T-cell (primary cell): ENCODE results near the gene EPS8L2. TPM values are rescaled to one million over a fixed set of nuclear protein-coding genes. Genes with fewer than 3 reads are reported as not detected.

Source experiments
- ATAC-seq, 4 experiments: fragments of 200-7000 bp in 3 of 4; fragments of 150-1000 bp in 1 of 4; cut with Tn5 transposase; replicated peaks in 1 of 4; 1 replicate in 3 of 4; 2 replicates in 1 of 4; pipeline ENCODE4 v1.10.0; 2021; ENCODE audit warnings: moderate library complexity in 3 of 4, mild to moderate bottlenecking in 2 of 4, moderate number of reproducible peaks in 1 of 4
- CTCF ChIA-PET, 2 donors: fragments of 300-600 bp; sonication (Branson Sonifier 250); formaldehyde crosslinking; loops; one replicate each; lab custom pipeline; 2022; ENCODE audit warnings: antibody characterized with exemption in 2 of 2; lab: Charles Lee
- POLR2A ChIA-PET, 2 donors: fragments of 300-600 bp; sonication (Branson Sonifier 250); formaldehyde crosslinking; loops; one replicate each; lab custom pipeline; 2022; ENCODE audit warnings: antibody characterized with exemption in 2 of 2; lab: Charles Lee
- DNase-seq, 35 experiments: peaks; one replicate each; pipeline versions ENCODE4 v3.0.0 to v3.0.0-alpha.2; 2013 to 2023
- H3K27ac ChIP-seq: one replicate; pipeline ENCODE4 v1.5.1; 2013; ENCODE audit warnings: low read length
- H3K27me3 ChIP-seq, 2 experiments: replicated peaks in 1 of 2; 1 replicate in 1 of 2; 2 replicates in 1 of 2; pipeline versions ENCODE4 v1.6.1 to v1.7.0; 2013; ENCODE audit warnings: low read length in 1 of 2, mixed read lengths in 1 of 2; ENCODE audit not compliant: control insufficient read depth in 2 of 2, insufficient read depth in 2 of 2; ENCODE audit errors: extremely low read depth in 1 of 2
- H3K36me3 ChIP-seq, 2 donors: 1 replicate in 1 of 2; 2 replicates in 1 of 2; pipeline versions ENCODE4 v1.6.1 to v1.7.0; 2013; ENCODE audit warnings: low read length in 1 of 2; ENCODE audit not compliant: control insufficient read depth in 2 of 2, insufficient read depth in 1 of 2; ENCODE audit errors: extremely low read depth in 1 of 2
- H3K4me1 ChIP-seq, 2 experiments: 1 replicate in 1 of 2; 2 replicates in 1 of 2; pipeline versions ENCODE4 v1.6.1 to v1.7.0; 2013; ENCODE audit warnings: low read length in 2 of 2, mixed read lengths in 1 of 2; ENCODE audit not compliant: insufficient read depth in 2 of 2, control insufficient read depth in 1 of 2; ENCODE audit errors: extremely low read depth in 1 of 2
- H3K4me3 ChIP-seq, 2 donors: 1 replicate in 1 of 2; 2 replicates in 1 of 2; pipeline versions ENCODE4 v1.5.1 to v1.7.0; 2013; ENCODE audit warnings: mild to moderate bottlenecking in 2 of 2, low read length in 1 of 2, moderate library complexity in 1 of 2; ENCODE audit not compliant: control insufficient read depth in 1 of 2; ENCODE audit errors: extremely low read depth in 1 of 2
- H3K9me3 ChIP-seq: 2 replicates; pipeline ENCODE4 v1.7.0; 2013
- H3K27ac Mint-ChIP-seq, 2 donors: one replicate each; pipeline ENCODE4 v1.8.0; 2020 to 2021; ENCODE audit warnings: mild to moderate bottlenecking in 2 of 2, mixed read lengths in 2 of 2
- H3K27me3 Mint-ChIP-seq, 2 donors: one replicate each; pipeline ENCODE4 v1.8.0; 2021 to 2022; ENCODE audit warnings: mixed read lengths in 2 of 2
- H3K36me3 Mint-ChIP-seq: one replicate; pipeline ENCODE4 v1.8.0; 2021; ENCODE audit warnings: mixed read lengths
- H3K4me1 Mint-ChIP-seq, 3 donors: one replicate each; pipeline ENCODE4 v1.8.0; 2020 to 2022; ENCODE audit warnings: mixed read lengths in 3 of 3, mild to moderate bottlenecking in 1 of 3
- H3K4me3 Mint-ChIP-seq, 3 donors: one replicate each; pipeline ENCODE4 v1.8.0; 2020 to 2022; ENCODE audit warnings: mild to moderate bottlenecking in 3 of 3, mixed read lengths in 3 of 3, moderate library complexity in 3 of 3
- H3K9me3 Mint-ChIP-seq, 3 donors: one replicate each; pipeline ENCODE4 v1.8.0; 2020 to 2022; ENCODE audit warnings: mixed read lengths in 3 of 3
- WGBS: methylation state at CpG from one replicate; pipeline ENCODE4 v1.1.5; 2013; ENCODE audit warnings: missing lambda C conversion rate; ENCODE audit not compliant: insufficient coverage; 5-methylcytosine and 5-hydroxymethylcytosine counted together
- total RNA-seq, 35 experiments: library from RNA in 6 of 35; stranded (reverse) in 6 of 35; fragments of 120-200 nt in 1 of 35; gene quantifications; one replicate each; pipeline versions ENCODE4 v1.2.1 to v1.2.4 and lab custom pipeline; 2013 to 2026

EPS8L2 gene
- total RNA-seq, 5 donors from 2014 or later (not counting 1 experiment from before 2014, with no cell fraction given): 7.5 to 18.5 (median 14.6) TPM

DNA sequence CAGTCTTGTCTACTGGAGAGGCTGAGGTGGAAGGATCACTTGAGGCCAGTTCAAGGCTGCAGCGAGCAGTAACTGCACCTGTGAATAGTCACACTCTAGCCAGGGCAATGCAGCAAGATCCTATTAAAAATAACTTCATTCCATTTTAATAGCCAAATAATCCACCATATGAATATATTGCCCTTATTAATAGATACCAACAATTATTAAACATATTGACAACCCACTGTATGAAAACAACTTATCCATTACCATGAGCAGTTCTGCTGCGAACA, 60.8 kb downstream of the EPS8L2 start:
- Histone ChIP-seq H3K27ac (no peak overlapping the region), H3K4me1 (peaks cover 0 to 5% of the 10 kb centered on the region in 2 experiments), H3K9me3 (no peaks in the 10 kb centered on the region), H3K4me3 (no peak overlapping the region), H3K36me3 (peaks cover 10 to 50% of the 10 kb centered on the region in 2 donors), H3K27me3 (no peaks in the 10 kb centered on the region)
- Mint-ChIP-seq H3K27ac (no peak overlapping the region), H3K9me3 (no peaks in the 10 kb centered on the region), H3K36me3 (peaks cover 7% of the 10 kb centered on the region), H3K27me3 (no peaks in the 10 kb centered on the region), H3K4me3 (no peak overlapping the region), H3K4me1 (peaks cover 0 to 2% (median 0%) of the 10 kb centered on the region in 3 donors)
- CTCF ChIA-PET: no interaction called here
- ATAC-seq (no peak), DNase-seq (no peak)
- POLR2A ChIA-PET: no interaction called here
- no CpG with 5 or more reads among the region's 2 CpGs for WGBS

GRCh38 chr11:767238-767637, 61.2 kb downstream of the EPS8L2 start:
- no peak overlapping the region for H3K4me3 ChIP-seq
- ATAC-seq: no peak
- peaks cover 6% of the 10 kb centered on the region for H3K36me3 Mint-ChIP-seq
- peaks cover 0 to 5% of the 10 kb centered on the region in 2 experiments for H3K4me1 ChIP-seq
- no peaks in the 10 kb centered on the region for H3K27me3 Mint-ChIP-seq
- WGBS: 98% methylated on average over 10 of the region's 11 CpGs
- ChIA-PET POLR2A (no interaction called here), CTCF (no interaction called here)
- H3K36me3 ChIP-seq: peaks cover 10 to 48% of the 10 kb centered on the region in 2 donors
- no peak overlapping the region for H3K27ac ChIP-seq
- H3K9me3 Mint-ChIP-seq: no peaks in the 10 kb centered on the region
- H3K4me1 Mint-ChIP-seq: peaks cover 0 to 2% (median 0%) of the 10 kb centered on the region in 3 donors
- H3K9me3 ChIP-seq: no peaks in the 10 kb centered on the region
- DNase-seq: no peak
- H3K27me3 ChIP-seq: no peaks in the 10 kb centered on the region
- no peak overlapping the region for H3K4me3 Mint-ChIP-seq
- no peak overlapping the region for H3K27ac Mint-ChIP-seq

GRCh38 chr11:769887-770641, 64.0 kb downstream of the EPS8L2 start:
- CTCF ChIA-PET: no interaction called here
- H3K27ac ChIP-seq: no peak overlapping the region
- no peak overlapping the region for H3K27ac Mint-ChIP-seq
- H3K36me3 ChIP-seq: peaks cover 7 to 32% of the 10 kb centered on the region in 2 donors
- H3K36me3 Mint-ChIP-seq: peaks cover 3% of the 10 kb centered on the region
- H3K27me3 ChIP-seq: no peaks in the 10 kb centered on the region
- POLR2A ChIA-PET: interaction anchor here in 1 of 2 donors (0.6 kb wide), 1 partner anchor 49 kb away, joined by 5 read pairs; the partner anchor contains the start of gene PNPLA2
- DNase-seq (no peak), ATAC-seq (no peak)
- 92% methylated on average over 19 of the region's 23 CpGs for WGBS
- no peaks in the 10 kb centered on the region for H3K9me3 ChIP-seq
- no peak overlapping the region for H3K4me3 ChIP-seq
- H3K4me1 ChIP-seq: peaks cover 0 to 5% of the 10 kb centered on the region in 2 experiments
- no peaks in the 10 kb centered on the region for H3K9me3 Mint-ChIP-seq
- no peak overlapping the region for H3K4me3 Mint-ChIP-seq
- no peaks in the 10 kb centered on the region for H3K27me3 Mint-ChIP-seq
- H3K4me1 Mint-ChIP-seq: peaks cover 4 to 6% (median 5%) of the 10 kb centered on the region in 3 donors

DNA sequence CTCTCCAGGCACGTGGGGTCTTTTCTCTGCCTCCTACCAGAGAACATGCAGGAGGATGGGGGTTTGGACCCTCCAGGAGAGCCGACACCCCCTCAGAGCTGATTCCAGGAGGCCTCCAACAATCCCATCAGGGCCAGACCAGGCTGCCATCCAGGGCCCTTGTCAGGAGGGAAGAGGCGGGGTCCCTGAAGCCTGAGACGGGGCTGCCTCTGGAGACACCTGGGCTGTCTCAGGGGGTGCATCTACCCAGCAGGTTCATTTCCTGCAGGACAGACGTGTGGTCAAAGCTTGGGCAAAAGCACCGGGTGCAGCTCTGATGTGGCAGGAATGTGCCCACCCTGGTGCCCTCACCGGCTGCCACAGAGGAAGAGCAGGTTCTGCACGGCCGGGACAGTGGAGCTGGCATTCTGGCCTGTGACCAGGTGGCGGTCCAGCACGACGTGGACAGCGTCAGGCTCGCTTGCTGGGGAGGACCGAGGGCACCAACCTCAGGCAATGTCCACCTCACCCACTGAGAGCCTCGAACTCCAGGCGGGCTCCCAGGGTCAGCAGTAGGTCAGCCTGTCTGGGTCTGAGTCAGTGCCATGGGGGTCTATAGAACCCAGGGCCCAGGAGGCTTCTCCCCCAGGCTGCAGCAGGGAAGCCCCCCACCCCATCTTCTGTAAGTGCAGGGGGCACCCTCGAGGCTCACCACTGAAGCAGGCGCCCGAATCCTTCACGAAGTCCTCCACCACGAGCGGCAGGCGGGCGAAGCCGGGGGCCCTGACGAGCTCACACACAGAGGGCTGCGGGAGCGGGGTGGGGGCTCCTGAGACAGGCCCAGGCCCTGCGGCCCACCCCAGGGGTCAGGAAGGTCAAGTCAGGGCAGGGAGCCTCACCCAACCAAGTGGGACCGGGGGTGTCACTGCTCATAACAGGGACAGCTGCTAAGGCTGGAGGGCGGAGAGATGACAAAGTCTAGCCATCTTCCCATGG, 64.9 kb downstream of the EPS8L2 start:
- Mint-ChIP-seq H3K4me3 (no peak overlapping the region), H3K9me3 (no peaks in the 10 kb centered on the region), H3K27me3 (no peaks in the 10 kb centered on the region), H3K36me3 (peaks cover 3% of the 10 kb centered on the region), H3K4me1 (peaks cover 7 to 13% (median 11%) of the 10 kb centered on the region in 3 donors), H3K27ac (no peak overlapping the region)
- DNase-seq: no peak
- ChIA-PET CTCF (no interaction called here), POLR2A (interaction anchor here in 1 of 2 donors (0.6 kb wide), 1 partner anchor 48 kb away, joined by 5 read pairs; the partner anchor contains the start of gene PNPLA2)
- peaks cover 7 to 30% of the 10 kb centered on the region in 2 donors for H3K36me3 ChIP-seq
- no peaks in the 10 kb centered on the region for H3K27me3 ChIP-seq
- ATAC-seq: no peak
- WGBS: 91% methylated on average over 22 of the region's 32 CpGs
- no peak overlapping the region for H3K27ac ChIP-seq
- H3K4me3 ChIP-seq: no peak overlapping the region
- H3K9me3 ChIP-seq: no peaks in the 10 kb centered on the region
- H3K4me1 ChIP-seq: peaks cover 0 to 10% of the 10 kb centered on the region in 2 experiments

DNA sequence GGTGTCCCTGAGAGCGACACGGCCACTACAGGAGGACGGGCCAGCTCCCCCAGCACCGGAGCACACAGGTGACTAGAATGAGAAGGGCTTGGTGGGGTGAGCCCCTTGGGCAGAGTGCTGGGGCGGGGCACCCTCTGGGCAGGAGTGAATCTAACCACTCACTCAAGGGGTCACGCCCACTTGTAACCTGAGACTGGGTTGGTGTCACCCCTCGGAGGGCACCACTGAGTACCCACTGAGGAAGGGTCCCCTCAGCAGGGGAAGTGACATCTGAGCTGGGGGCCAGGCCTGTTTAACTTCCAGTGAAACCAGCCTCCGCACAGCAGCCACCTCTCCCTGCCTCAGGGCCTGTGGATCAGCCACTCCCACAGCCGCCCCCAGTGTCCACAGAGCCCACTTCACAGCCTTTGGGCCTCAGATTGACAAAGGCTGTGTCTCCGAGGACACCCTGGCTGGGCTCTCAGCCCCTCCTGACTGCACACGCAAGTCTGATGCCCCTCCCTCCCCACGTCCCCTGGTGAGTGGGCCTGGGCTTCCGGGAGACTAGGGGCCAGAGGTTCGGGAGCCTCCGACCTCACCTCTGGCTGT, 65.7 kb downstream of the EPS8L2 start:
- Histone ChIP-seq H3K9me3 (no peaks in the 10 kb centered on the region), H3K27me3 (no peaks in the 10 kb centered on the region), H3K4me3 (no peak overlapping the region), H3K27ac (no peak overlapping the region), H3K4me1 (peaks cover 0 to 18% of the 10 kb centered on the region in 2 experiments), H3K36me3 (peaks cover 4 to 22% of the 10 kb centered on the region in 2 donors)
- Mint-ChIP-seq H3K9me3 (no peaks in the 10 kb centered on the region), H3K4me3 (no peak overlapping the region), H3K27me3 (no peaks in the 10 kb centered on the region), H3K27ac (no peak overlapping the region), H3K4me1 (peaks cover 12 to 20% (median 16%) of the 10 kb centered on the region in 3 donors), H3K36me3 (peaks cover under 1% of the 10 kb centered on the region)
- ATAC-seq (no peak), DNase-seq (no peak)
- ChIA-PET POLR2A (no interaction called here), CTCF (no interaction called here)
- WGBS: 90% methylated on average over 5 of the region's 15 CpGs
